HFF-Myc (cell line): ENCODE measurements around the gene SV2C.

ENCODE experiments used
- DNase-seq: peaks from one replicate; pipeline ENCODE4 v3.0.0-alpha.2; 2011; ENCODE audit warnings: low read depth; ENCODE audit errors: extremely low read depth
- H3K4me3 ChIP-seq: replicated peaks from 2 replicates; pipeline ENCODE4 v1.5.1; 2011; ENCODE audit warnings: low read depth, mild to moderate bottlenecking, control low read depth, low read length
- TF ChIP-seq, protein P1 (sequence below): IDR thresholded peaks from 2 replicates; pipeline ENCODE4 v1.5.1; 2012; ENCODE audit warnings: mild to moderate bottlenecking, low read depth, low read length, control low read depth; ENCODE audit errors: missing control alignments

Gene SV2C

DNA sequence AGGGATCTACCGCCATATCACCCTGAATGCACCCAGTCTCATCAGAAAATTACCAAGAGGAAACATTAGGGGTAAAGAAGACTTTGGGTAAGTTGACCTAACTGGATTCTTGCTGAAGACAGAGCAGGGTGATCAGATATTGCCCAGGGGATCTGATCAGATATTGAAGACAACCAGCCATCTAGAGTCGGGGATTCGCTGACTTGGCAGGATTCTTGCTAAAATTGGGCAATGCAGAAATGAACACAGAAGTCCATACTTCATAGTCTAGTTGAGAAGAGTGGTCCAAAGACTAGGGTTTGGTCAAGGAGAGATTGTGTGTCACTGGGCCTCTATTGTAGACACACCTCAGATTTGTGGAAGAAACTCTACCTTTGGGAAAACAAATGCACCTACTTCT, 107.2 kb downstream of the SV2C start:
- DNase-seq, result no peak
- TF ChIP-seq, protein P1, sequence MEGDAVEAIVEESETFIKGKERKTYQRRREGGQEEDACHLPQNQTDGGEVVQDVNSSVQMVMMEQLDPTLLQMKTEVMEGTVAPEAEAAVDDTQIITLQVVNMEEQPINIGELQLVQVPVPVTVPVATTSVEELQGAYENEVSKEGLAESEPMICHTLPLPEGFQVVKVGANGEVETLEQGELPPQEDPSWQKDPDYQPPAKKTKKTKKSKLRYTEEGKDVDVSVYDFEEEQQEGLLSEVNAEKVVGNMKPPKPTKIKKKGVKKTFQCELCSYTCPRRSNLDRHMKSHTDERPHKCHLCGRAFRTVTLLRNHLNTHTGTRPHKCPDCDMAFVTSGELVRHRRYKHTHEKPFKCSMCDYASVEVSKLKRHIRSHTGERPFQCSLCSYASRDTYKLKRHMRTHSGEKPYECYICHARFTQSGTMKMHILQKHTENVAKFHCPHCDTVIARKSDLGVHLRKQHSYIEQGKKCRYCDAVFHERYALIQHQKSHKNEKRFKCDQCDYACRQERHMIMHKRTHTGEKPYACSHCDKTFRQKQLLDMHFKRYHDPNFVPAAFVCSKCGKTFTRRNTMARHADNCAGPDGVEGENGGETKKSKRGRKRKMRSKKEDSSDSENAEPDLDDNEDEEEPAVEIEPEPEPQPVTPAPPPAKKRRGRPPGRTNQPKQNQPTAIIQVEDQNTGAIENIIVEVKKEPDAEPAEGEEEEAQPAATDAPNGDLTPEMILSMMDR, result no peak
- H3K4me3 ChIP-seq, result no peak overlapping the region

DNA sequence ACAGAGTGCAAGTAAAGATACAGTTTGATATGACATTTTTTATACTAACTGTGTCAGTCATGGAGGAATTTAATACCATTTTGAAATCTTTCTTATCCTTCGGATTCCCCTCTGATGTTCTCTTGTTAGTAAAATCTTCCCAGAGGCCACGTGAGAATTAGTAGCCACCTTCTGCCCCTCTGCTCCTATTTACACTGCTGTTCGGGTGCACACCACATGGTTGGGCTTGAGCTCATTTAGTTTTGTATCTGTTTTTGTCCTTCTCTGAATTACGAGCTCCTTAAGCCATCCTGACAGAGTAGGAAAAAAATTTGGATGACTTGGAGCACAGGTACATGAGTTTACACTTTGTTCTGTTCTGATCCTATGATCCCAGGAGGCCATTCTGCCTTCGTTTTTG, 109.7 kb downstream of the SV2C start:
- TF ChIP-seq, protein P1, result no peak
- no peak overlapping the region for H3K4me3 ChIP-seq
- DNase-seq, result no peak

DNA sequence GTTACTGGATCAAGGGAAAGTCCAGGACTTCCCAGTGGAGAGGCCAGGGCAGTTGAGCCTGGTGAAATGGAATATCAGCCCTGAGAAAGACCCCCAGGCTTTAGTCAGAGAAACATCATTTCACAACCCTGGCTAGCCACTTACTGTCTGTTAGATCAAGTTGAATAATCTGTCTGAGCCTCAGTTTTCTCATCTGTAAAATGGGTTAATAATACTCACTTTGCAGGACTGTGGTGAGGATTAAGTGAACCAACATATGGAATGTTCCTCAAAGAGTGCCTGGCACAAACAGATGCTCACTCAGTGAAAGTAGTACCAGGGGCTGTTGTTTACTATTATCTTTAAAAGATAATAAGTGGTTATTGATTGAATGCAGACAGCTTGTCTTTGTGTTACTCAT, 110.5 kb downstream of the SV2C start:
- no peak for DNase-seq

DNA sequence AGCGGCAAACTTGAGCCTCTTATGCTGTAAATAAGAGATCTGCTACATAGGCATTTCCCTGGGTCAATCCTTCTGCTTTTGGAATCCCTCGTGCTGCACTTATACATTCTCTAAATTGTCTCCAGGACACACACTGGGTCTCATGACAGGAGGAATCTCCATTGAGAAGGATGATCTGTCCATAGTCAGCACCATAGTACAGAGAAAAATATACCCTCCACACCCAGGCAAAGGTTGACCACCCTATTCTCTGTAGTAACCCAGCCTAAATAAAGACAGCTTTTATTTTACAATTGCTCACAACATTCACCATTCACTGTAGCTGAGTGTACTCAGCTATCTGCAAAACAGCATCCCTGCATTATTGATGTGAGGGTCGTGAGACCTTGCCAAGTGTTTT, 111.2 kb downstream of the SV2C start:
- no peak for DNase-seq
- H3K4me3 ChIP-seq, result no peak overlapping the region
- TF ChIP-seq, protein P1, result no peak

More for the DNA sequence above, 110.5 kb downstream of the SV2C start:
- TF ChIP-seq, protein P1, result no peak
- H3K4me3 ChIP-seq, result no peak overlapping the region

DNA sequence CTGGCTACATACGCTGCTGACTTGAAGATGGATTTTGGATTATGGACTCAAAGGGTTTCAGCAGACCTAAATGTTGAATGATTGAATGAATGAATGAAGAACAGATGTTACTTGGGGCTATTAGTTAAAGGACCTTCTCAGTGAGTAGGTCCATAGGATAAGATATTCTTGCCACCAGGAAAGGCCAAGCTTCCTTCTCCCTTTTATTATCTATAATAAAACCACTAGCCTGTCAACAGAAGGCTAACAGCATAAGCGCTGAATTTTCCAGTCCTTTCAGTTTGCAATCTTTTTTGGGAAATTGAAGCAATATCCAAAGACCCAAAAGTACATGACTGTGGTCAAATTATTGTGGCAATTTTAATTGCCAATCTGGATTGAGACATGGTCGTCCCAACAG, 113.3 kb downstream of the SV2C start:
- TF ChIP-seq, protein P1, result no peak
- H3K4me3 ChIP-seq, result no peak overlapping the region
- DNase-seq, result no peak

DNA sequence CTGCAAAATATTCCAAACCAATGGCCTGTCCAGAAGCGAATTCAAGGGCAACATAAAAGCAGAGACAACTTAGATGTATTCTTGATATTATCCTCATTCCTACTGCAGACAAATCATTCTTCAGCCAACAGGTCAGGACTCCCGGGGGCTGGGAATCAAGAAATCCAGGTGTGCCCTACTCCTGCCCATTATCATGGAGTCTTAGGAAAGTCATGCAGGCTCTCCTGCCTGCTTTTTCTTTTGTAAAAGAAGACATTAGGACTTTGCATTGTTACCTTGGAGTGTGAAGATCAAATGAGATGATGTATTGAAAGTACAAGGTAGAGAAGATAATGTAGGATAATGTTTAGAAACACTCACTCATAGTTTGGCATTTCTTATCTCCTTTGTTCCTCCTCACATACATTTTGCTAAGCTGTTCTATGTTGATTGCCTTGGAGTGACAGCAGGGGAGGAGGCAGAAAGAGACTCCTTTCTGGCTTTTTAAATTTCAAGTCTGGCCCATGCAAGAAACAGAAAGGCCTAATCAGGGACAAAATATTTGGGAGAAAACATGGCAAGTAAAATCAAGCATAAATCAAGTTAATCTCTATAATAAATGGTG, 113.8 kb downstream of the SV2C start:
- no peak for DNase-seq
- no peak overlapping the region for H3K4me3 ChIP-seq
- TF ChIP-seq, protein P1, result no peak

DNA sequence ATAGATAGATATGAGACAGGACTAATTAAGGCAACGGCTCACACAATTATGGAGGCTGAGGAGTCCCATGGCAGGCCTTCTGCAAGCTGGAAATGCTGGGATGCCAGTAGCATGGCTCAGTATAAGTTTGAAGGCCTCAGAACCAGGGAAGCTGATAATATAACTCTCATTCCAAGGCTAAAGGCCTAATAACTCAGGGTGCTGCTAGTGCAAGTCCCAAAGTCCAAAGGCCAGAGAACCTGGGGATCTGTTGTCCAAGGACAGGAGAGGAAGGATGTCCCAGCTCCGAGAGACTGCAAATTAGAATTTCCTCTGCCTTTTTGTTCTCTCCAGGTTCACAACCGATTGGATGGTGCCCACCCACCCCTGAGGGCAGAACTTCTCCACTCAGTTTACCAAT, 114.5 kb downstream of the SV2C start:
- no peak for DNase-seq
- TF ChIP-seq, protein P1, result no peak
- H3K4me3 ChIP-seq, result no peak overlapping the region
